NB4 (cell line): ENCODE measurements around the gene KIRREL3.

ENCODE experiments used
- MYC ChIP-seq: IDR thresholded peaks from 2 replicates; pipeline ENCODE4 v1.6.1; 2011; ENCODE audit warnings: low read depth, low read length
- POLR2A ChIP-seq: IDR thresholded peaks from 2 replicates; pipeline ENCODE4 v1.6.1; 2011; ENCODE audit warnings: mild to moderate bottlenecking; ENCODE audit not compliant: insufficient read length; ENCODE audit errors: extremely low read depth
- TF ChIP-seq, protein P1 (sequence below): IDR thresholded peaks from one replicate; pipeline ENCODE4 v1.5.1; 2012; ENCODE audit warnings: low read depth, low read length

DNA sequence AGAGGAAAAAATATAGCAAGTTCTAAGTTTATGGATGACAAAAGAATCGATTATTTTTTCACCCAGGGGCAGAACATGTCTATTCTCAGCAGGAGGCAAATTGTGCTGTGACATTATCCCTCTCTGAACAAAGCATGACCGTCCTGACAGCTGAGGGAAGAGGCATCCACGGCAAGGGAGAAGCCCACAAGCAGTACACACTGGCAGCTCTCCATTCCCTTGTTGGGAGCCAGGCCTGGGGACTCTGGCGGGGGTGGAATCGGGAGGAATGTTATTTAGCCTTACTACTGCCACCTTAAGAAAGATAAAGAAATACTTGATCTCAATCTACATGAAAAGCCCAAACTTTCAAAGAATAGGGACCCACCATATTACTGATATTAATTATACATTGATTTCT is 3.4 kb downstream of the KIRREL3 start:
- TF ChIP-seq, protein P1, sequence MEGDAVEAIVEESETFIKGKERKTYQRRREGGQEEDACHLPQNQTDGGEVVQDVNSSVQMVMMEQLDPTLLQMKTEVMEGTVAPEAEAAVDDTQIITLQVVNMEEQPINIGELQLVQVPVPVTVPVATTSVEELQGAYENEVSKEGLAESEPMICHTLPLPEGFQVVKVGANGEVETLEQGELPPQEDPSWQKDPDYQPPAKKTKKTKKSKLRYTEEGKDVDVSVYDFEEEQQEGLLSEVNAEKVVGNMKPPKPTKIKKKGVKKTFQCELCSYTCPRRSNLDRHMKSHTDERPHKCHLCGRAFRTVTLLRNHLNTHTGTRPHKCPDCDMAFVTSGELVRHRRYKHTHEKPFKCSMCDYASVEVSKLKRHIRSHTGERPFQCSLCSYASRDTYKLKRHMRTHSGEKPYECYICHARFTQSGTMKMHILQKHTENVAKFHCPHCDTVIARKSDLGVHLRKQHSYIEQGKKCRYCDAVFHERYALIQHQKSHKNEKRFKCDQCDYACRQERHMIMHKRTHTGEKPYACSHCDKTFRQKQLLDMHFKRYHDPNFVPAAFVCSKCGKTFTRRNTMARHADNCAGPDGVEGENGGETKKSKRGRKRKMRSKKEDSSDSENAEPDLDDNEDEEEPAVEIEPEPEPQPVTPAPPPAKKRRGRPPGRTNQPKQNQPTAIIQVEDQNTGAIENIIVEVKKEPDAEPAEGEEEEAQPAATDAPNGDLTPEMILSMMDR: no peak
- TF ChIP-seq POLR2A (no peak), MYC (no peak)
